Cardiac fibroblast (primary cell): ENCODE results near the gene SSX5.
"Not testable (repeated sequence)": the region's sequence is repeated elsewhere in the genome, so short reads cannot be mapped to it uniquely, and the experiment has no call there.

ENCODE experiments used
- DNase-seq, 2 donors: peaks; one replicate each; pipeline versions ENCODE4 v3.0.0 to v3.0.0-alpha.2; 2010; ENCODE audit warnings: low read depth in 2 of 2
- H3K4me3 ChIP-seq, 2 donors: replicated peaks in 1 of 2; 1 replicate in 1 of 2; 2 replicates in 1 of 2; pipeline ENCODE4 v1.5.1; 2011; ENCODE audit warnings: low read depth in 2 of 2, low read length in 2 of 2, mild to moderate bottlenecking in 2 of 2, moderate library complexity in 1 of 2
- TF ChIP-seq, protein P1 (sequence below): IDR thresholded peaks from one replicate; pipeline ENCODE4 v1.5.1; 2011; ENCODE audit warnings: low read depth, mild to moderate bottlenecking, low read length, inconsistent platforms

SSX5 gene

DNA sequence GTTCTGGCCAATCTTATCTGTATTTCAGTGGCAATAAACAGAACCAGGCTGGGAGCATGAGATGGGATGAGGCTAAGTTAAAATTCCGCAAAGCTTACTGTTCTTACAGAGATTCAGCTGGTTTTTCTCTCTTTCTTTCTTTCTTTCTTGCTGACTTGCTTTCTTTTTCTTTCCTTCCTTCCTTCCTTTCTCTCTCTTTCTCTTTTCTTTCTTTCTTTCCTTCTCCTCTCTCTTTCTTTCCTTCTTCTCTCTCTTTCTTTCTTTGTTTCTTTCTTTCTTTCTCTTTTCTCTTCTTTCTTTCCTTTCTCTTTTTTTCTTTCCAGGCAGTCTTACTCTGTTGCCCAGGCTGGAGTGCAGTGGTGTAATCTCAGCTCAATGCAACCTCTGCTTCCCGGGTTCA lies 41.8 kb downstream of the SSX5 start:
- H3K4me3 ChIP-seq: no peak overlapping the region
- DNase-seq: no peak
- TF ChIP-seq, protein P1, sequence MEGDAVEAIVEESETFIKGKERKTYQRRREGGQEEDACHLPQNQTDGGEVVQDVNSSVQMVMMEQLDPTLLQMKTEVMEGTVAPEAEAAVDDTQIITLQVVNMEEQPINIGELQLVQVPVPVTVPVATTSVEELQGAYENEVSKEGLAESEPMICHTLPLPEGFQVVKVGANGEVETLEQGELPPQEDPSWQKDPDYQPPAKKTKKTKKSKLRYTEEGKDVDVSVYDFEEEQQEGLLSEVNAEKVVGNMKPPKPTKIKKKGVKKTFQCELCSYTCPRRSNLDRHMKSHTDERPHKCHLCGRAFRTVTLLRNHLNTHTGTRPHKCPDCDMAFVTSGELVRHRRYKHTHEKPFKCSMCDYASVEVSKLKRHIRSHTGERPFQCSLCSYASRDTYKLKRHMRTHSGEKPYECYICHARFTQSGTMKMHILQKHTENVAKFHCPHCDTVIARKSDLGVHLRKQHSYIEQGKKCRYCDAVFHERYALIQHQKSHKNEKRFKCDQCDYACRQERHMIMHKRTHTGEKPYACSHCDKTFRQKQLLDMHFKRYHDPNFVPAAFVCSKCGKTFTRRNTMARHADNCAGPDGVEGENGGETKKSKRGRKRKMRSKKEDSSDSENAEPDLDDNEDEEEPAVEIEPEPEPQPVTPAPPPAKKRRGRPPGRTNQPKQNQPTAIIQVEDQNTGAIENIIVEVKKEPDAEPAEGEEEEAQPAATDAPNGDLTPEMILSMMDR: no peak

DNA sequence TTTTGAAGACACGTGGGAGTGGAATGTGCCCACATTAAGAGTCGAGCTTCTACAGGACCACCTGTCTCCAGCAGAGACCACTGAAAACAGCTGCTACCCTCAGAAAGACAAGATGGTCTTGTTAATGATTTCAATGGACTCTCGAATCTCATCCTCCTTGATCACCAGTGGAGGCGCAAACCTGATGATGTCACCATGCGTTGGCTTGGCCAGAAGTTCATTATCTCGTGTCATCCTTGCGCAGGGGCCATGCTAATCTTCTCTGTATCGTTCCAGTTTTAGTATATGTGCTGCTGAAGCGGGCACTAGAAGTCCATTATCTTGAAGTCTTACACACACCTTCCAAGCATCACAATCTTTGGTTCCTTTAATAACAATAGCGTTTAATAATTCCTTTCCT lies 42.8 kb downstream of the SSX5 start:
- TF ChIP-seq, protein P1: no peak
- H3K4me3 ChIP-seq: no peak overlapping the region
- no peak for DNase-seq

DNA sequence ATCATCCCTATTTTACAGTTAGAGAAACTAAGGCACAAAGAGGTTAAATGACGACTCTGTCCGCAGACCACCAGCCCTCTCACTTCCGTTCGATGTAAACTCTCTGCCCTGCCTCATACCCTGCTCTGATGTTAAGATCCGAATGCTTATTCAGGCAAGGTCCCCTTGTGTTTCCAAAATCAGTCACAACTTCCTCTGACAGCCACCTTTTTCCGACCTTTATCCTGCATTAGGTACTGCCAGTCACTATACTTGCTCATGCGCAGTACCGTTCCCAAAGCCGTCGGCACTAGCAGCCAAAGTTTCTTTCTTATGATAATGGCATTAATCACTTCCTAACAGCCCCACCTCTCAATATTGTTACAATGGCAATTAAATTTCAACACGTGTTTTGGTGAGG lies 53.9 kb downstream of the SSX5 start:
- not testable (repeated sequence) for H3K4me3 ChIP-seq, DNase-seq

DNA sequence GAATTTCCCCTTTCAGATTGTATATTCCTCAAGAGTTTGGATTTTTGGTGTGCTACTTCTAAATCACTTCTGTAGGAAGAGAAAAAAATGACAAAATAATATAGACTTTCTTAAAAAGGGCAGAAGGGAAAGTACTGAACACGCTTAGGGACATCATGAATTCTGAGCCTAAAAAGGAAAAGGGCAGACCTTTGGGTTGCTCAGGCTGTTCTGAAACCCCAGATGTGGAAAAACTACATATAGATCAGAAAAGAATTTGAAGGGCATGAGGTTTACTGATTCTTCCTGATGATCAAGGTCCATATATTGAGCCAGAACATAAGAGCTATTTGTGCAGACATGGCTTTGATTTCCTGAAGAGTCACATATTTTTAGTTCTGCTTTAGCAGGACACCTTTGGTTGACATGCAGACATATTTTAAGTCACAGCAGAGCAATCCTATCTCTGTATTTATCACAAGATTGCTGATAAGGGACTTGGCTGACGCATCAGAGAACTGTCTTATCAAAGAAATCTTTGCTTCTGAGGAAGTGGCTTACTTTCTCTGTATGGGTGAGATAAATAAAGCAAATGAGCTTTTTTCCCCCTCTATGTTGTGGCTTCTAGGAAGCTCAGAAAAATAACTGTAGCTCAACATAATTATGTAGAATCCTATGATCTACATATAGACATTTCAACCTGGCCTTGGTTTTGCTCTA lies 54.6 kb downstream of the SSX5 start:
- not testable (repeated sequence) for DNase-seq, H3K4me3 ChIP-seq

DNA sequence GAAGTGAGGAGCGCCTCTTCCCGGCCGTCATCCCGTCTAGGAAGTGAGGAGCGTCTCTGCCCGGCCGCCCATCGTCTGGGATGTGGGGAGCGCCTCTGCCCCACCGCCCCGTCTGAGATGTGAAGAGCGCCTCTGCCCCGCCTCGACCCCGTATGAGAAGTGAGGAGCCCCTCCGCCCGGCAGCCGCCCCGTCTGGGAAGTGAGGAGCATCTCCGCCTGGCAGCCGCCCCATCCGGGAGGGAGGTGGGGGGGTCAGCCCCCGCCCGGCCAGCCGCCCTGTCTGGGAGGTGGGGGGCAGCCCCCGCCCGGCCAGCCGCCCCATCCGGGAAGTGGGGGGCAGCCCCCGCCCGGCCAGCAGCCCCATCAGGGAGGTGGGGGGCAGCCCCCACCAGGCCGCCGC lies 57.5 kb downstream of the SSX5 start:
- not testable (repeated sequence) for H3K4me3 ChIP-seq, DNase-seq
